Measurements from ENCODE around the gene ENAH.

Gene ENAH

DNA sequence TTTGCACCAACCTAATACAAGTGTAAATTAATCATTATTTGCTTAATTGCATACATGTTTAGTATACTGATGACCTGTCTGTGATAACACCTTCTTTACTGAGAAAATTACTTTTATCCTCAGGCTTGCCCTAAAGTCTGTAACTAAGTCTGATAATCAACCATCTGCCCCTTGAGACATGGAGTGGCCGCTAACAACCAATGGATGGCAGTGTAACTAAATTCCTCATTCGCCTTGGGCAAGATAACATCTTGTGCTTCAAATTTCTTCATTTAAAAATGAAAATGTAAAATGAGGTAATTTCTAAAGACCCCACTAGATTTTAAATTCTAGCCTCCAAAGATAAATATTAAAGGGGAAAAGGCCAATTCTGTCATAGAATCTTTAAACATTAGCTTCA is 85.1 kb downstream of the ENAH start:
- DNase-seq (ENCODE audit: low read depth in 4 of 4, low spot score in 1 of 4), result no peak

DNA sequence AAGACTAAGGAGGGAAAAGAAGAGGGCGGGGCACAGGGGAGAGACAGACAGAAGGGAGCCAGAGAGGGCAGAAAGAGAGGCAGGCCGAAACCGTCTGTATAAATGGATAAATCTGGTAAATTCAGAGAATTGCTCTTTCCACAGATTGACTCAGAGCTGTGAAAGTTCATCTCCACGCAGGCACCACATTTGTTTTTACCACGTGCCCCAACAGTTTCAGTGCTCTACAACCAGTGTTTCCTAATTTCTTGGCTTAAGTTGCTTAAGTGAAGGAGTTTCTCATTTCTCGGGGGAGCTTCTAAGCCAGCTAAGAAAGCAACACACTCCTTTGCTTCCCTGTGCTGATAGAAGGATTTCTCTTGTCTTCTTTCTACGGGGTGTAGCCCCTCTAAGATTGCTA is 87.1 kb downstream of the ENAH start:
- no peak for DNase-seq (ENCODE audit: low read depth in 4 of 4, low spot score in 1 of 4)

DNA sequence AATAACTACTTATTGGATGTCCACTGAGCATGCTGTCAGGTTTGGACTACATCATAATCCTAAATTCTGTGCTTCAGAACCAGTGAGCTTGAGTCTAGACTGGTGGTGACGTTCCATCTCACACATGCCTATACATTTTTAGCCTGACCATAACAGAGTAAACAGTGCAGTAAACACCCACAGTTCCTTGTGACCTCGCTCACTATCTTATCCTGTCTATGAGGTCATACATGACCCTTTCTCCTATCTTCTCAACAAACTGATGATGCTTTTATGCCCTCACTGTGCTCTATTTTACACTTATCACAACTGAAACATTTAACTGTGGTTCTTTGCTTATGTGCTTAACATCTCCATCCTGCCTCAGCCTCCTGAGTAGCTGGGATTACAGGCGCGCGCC is 91.2 kb downstream of the ENAH start:
- DNase-seq (ENCODE audit: low read depth in 4 of 4, low spot score in 1 of 4), result no peak

DNA sequence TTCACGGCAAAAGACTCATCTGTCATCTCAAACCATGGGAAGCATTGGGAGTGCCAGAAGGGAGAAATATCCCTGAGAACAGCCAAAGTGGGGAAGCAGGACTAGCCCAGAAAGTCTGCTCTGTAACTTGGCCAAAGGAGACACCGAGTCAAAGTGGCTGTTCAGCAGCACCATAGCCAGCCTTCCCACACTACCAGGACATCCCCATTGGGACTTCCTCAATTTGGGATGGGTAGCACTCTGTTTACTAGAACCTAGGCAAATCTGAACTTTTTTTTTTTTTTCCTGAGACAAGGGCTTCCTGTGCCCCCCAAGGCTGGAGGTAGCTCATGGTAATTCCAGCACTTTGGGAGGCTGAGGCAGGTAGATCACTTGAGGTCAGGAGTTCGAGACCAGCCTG is 93.0 kb downstream of the ENAH start:
- no peak for DNase-seq (ENCODE audit: low read depth in 4 of 4, low spot score in 1 of 4)

DNA sequence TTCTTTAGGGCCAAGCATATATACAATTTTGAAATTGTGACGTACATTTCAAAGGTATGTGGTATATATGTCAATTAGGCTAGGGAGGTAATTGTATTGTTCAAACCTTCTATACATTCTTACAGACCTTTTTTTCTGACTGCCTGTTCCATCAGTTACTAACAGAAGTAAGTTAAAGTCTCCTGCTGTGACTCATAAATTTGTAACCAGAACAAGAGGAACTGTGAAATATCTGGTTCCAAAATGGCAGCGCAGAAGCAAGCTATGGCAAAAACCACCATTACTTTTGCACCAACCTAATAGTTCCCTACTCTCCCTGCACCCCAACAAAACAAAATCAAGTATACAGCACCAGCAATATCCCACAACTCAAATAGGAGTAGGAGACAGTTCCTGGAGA is 93.6 kb downstream of the ENAH start:
- no peak for DNase-seq (ENCODE audit: low read depth in 4 of 4, low spot score in 1 of 4)

DNA sequence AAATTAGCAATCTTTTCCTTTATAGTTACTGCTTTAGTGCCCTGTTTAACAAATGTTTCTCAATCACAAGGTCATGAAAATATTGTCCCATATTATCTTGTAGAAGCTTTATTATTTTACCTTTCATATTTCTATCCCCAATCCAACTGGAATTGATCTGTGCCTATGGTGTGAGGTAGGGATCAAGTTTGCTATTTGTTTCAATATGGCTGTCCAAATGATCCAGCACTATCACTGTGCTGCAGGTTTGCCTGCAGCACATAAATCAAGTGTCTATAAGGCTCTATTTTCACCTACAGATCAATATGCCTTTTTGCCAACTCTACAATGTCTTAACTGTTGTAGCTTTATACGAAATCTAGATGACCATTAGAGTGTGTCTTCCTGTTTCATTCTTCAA is 96.2 kb downstream of the ENAH start:
- DNase-seq (ENCODE audit: low read depth in 4 of 4, low spot score in 1 of 4), result no peak

DNA sequence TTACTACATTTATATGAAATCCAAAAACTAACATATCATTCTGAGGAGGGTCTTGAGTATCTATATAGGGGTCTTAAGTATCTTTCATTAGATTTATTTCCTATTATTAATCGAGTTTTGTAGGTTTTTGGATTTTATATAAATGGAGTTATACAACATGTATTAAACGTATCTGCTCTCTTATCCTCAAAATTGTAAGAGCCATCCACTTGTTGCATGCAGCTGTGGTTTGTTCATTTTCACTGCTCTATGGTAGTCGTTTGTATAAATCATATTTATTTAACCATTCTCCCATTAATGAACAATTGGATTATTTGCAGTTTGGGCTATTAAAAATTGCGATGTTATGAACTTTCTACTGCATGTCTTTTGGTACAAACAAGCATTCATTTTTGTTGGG is 97.1 kb downstream of the ENAH start:
- DNase-seq (ENCODE audit: low read depth in 4 of 4, low spot score in 1 of 4), result no peak

DNA sequence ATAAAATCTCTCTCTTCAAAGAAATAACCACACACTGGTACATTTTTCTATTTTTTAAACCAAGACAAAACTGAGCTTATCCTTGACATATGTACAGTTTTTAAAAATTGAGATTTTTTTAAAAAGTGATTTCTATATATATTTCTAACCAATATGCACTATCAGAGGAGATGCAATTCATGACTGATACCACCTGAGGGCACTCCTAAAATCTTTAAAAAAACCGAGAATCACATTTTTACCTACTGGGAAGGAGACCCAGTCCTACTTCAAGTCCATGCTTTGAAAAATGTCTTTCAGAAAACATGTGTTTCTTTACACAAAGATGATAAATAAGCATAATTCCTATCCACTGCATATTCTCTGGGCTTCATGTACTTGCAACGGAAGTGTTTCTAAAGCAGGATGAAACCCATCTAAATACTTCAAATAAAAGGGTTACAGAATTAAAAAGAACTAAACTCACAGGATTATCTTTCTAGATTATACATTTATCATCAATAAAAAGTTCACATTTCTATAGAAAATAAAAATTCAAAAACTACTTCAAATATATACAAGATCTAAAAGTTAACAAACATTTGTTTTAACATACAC is 98.6 kb downstream of the ENAH start:
- no peak for DNase-seq (ENCODE audit: low read depth in 4 of 4, low spot score in 1 of 4)

DNA sequence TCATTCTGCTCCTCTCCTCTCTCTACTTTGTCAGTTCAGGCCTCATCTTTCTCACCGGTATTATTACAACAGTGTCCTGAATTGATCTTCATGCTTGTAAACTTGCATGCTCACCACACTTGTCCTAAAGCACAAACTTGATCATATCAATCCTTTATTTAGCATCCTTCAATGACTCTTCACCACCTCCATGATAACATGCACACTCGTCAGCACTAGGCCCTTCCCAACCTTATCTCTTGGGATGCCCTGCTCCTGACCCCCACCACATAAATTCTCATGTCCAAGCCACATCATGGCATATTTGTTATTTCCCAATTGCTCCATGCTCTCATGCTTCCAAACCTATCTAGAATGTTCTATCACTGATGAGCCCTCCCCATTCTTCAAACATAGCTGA is 103.1 kb downstream of the ENAH start:
- DNase-seq (ENCODE audit: low read depth in 4 of 4, low spot score in 1 of 4), result no peak

DNA sequence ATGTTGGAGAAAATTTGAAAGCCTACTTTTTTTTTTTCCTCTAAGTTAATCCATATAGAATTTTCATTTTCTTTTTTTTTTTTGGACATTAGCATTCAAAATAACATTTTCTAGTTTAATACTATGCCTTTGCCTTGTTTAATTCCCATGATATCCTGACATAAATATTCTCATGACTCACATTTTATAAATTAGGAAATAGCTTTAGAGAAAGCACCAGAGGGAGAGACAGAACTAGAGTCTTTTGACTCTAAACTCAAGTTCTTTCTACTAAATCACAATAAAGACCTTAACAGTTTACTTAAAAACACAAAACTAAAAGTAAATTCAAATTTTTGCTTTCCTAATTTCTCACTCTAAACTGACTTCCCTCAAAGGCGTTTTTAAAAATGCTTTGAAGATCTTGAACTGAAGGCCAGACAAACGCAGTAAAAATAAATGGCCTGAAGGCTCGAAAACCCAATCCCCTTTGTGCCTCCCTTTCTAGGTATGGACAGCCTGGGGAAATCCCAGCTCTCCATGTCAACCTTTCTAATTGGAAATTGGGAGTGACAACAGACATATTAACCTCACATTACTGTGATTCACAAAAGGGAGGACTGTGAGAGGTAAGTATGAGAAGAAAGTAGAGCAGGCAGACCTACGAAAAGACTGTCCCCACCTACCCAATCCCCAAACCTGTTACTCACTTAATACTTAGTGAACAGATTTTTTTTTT is 104.6 kb downstream of the ENAH start:
- no peak for DNase-seq (ENCODE audit: low read depth in 4 of 4, low spot score in 1 of 4)

DNA sequence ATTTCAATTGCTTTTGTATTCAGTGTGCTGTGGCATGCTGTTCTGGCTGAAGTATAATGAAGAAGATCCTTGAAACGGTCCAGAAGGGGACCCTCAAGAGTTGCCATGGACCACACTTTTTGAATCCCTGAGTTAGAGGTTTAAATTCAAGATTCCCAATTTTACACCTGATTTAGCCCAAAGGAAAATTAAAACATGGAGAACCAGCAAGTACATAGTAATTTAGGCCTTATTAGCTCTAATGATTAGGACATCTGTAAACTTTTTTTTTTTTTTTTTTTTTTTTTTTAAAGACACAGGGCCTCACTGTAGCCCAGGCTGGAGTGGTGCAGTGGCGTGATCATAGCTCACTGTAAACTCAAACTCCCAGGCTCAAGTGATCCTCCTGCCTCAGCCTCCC is 107.3 kb downstream of the ENAH start:
- no peak for DNase-seq (ENCODE audit: low read depth in 4 of 4, low spot score in 1 of 4)

DNA sequence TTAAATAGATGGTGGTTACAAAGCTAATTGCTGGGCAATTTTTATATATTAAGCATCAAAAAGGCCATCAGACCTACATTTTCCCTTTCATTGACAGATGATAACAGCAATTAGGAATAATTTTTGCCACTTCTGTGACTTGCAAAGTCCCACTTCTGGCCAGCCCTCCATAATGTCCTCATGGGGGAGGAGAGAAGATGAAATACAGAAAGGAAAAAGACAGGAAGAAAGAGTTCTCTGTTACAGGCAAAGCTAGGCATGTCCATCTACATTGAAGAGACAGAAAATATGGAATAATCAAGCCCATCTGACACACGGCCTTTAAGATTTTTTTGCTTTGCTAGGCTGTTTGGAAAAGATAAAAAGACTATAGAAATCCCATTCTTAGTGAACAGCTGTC is 108.0 kb downstream of the ENAH start:
- DNase-seq (ENCODE audit: low read depth in 4 of 4, low spot score in 1 of 4), result no peak

DNA sequence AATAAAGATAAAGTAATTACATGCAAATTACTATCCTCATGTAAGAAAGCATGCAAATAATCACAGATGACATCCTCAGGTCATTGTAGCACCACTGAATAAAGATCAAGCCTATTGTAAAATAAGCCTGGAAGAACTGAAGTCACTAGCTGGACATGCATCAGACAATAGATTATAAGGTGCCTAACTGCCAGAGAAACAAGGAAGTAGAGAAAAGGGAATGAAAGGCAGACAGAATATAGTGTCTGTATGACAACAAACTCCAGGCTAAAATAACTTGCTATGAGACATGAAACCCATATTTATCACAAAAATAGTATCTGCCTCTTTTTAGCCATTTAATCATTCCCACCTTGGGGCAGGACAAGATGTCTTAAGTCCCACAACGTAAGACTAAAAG is 108.7 kb downstream of the ENAH start:
- no peak for DNase-seq (ENCODE audit: low read depth in 4 of 4, low spot score in 1 of 4)

DNA sequence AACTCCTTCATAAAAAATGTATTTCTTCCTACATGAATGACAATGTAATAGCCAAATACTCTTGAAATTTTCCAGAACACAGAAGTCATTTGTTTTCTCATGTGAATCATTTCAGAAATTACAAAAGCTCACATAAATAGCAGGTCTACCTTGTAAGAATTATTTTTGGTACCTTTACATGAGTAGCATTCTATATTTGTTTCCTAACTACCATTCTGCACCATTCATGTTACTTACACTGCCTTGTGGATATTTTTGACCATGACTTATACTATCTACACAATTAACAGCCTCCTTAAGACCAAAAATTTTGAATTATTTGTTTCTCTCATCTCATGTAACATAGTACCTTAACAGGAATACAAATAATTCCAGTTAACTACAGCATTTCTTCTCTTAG is 109.6 kb downstream of the ENAH start:
- no peak for DNase-seq (ENCODE audit: low read depth in 4 of 4, low spot score in 1 of 4)

DNA sequence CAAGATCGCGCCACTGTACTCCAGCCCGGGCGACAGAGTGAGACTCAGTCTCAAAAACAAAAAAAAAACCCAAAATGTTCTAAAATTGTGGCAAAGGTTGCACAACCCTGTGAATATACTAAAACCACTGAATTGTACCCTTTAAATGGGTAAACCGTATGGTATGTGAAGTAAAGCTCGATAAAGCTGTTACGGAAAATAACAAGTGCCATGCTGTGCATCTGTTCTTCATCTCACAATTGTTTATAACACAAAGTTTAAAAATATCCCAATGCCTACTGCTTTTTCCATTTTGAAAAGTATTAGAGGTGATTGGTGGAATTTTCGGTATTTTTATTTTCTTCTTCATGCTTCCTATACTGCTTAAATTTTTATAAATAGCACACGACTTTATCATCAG is 111.5 kb downstream of the ENAH start:
- no peak for DNase-seq (ENCODE audit: low read depth in 4 of 4, low spot score in 1 of 4)

DNA sequence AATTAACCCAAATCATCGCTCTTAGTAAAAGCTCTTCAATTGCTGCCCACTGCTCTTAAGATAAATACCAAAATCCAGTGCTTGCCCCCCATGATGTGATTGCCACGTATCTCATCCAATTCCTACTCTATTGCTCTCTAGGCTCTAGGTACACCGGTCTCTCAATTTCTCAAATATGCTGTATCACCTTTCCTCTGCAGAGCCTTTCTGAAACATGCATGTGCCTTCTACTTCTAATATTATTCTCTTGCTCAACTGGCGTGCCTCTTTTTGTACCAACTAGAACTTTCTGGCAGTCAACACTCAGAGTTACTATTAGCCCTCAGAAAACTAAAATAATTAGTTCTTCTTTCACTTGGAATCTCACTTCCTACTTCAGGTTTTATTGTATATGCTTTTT is 113.3 kb downstream of the ENAH start:
- DNase-seq (ENCODE audit: low read depth in 4 of 4, low spot score in 1 of 4), result no peak

DNA sequence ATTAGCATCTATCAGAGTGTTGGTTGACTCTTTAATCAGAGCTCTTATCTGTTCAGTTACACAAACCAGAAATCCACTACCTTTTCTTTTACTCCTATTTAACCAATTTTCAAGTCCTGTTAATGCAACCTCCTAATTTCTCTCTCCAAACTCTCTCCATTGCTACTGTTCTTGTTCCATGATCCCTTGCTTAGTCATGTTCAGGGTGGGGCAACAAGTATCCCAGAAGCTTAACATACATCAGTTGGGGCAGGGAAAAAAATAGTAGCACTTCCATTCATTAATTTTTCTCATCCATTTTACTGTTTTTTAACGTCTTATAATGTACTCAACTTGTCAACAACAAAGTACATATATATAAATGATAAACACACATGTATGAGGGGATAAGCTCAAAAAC is 113.9 kb downstream of the ENAH start:
- no peak for DNase-seq (ENCODE audit: low read depth in 4 of 4, low spot score in 1 of 4)

DNA sequence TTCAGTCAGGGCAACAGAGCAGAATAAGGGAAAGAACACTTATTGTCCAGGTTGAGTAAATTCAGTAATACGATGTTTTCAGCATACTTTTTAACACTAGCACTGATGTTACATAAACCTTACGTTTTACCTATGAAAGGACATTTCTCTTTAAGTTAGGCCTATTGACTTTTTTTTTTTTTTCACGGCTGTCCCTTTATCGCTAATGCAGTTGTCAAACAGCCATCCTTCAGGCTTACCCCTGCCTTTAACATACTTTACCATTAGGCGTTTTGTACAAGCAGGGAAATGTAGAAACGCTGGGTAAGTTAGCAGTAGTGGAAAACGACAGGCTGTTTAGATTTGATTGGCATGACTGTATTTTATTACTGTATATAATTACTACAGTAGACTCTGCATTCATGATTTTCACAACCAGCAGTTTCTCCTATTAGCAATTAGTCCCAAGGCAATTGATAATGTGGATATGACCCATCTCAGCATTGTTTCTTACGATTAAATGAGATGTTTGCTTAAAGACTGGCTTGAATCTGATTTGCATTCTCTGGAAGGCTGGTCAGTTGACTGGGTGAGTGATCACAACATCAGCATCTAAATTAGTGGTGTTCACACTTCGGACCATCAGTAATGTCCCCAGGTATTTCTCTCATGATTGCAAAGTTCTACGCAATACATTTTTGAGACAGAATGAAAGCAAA is 115.2 kb downstream of the ENAH start:
- no peak for DNase-seq (ENCODE audit: low read depth in 4 of 4, low spot score in 1 of 4)

DNA sequence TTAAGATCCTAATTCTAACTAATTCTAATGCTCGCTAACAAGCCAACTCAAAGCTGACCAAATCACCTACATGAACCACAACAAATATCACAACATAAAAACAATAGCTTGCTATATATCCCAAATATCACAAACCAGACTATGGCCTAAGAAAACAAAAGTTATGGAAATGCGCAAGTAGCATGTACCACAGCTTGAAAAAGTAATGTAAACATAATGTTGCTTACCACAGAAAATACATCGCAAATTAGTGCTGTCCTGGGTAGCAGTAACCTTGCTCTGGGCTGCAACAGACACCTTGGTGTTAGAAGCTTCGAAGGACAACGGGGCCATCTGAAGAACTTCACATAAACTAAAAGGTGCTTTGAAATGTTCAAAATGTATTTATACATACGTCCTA is 117.6 kb downstream of the ENAH start:
- no peak for DNase-seq (ENCODE audit: low read depth in 4 of 4, low spot score in 1 of 4)

DNA sequence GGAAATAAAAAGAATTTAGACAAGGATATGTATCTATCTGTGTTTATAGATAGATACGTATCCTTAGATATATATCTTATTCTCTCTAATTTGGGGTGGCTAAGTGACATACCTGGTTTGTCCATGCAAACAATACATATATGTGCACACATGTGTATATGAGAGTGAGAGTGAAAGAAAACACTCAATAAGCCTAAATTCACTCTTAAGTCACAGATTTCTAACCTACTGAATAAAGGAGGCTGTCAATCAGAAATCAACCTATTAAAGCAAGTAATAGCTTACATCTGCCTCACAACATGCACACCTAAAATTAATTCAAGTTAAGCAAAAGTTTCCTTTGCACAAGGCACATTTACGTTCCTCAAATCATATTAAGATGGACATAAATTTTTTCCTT is 118.2 kb downstream of the ENAH start:
- no peak for DNase-seq (ENCODE audit: low read depth in 4 of 4, low spot score in 1 of 4)

DNA sequence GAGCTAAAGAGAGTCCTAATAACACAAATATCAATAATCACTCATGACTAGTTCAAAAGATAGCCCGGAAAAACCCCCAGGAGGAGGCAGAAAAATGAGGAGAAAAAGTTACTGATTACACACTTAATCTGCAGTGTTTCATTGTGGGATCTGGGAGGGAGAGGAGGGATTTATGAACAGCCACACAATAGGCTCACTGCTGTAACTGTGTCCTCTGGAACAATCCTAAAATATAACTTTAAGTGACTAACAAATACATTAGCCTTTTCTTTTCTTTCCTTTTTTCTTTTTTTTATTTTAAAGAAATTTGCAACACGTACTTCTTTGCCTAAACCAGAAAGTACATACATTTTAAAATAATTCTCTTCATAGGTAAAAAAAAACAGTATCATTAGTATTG is 118.8 kb downstream of the ENAH start:
- no peak for DNase-seq (ENCODE audit: low read depth in 4 of 4, low spot score in 1 of 4)

DNA sequence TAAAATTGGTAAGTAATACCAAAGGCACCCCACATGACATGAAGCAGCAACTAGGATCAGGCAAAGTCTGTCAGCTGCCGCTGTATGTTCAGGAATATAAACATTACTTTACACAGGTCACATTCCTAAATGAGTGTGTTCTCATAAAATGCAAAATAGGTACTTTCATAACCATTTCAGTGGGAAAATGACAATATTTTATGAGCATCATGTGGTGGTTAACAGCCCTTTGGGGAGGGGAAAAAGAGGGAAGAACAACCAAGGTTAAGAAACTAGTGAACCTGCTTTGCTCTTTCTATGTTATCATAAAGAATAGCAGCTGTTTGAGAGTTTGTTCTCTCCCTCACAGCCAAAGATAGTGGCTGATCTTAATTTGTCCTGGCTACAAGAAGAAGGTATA is 119.7 kb downstream of the ENAH start:
- no peak for DNase-seq (ENCODE audit: low read depth in 4 of 4, low spot score in 1 of 4)

Data from stimulated activated CD4-positive, alpha-beta T cell treated with anti-CD3 and anti-CD28 coated beads, Interleukin-1b, Interleukin-23, amount 100 ng/mL, for 24 hours (primary cell).